DMS79 treated with DMSO at 0.1 percent for 48 hours (cell line): Measurements from ENCODE around the gene MTSS2.

Experiments
- DNase-seq: peaks from one replicate; lab custom pipeline; 2025; lab: John Stamatoyannopoulos, UW

The MTSS2 gene

DNA sequence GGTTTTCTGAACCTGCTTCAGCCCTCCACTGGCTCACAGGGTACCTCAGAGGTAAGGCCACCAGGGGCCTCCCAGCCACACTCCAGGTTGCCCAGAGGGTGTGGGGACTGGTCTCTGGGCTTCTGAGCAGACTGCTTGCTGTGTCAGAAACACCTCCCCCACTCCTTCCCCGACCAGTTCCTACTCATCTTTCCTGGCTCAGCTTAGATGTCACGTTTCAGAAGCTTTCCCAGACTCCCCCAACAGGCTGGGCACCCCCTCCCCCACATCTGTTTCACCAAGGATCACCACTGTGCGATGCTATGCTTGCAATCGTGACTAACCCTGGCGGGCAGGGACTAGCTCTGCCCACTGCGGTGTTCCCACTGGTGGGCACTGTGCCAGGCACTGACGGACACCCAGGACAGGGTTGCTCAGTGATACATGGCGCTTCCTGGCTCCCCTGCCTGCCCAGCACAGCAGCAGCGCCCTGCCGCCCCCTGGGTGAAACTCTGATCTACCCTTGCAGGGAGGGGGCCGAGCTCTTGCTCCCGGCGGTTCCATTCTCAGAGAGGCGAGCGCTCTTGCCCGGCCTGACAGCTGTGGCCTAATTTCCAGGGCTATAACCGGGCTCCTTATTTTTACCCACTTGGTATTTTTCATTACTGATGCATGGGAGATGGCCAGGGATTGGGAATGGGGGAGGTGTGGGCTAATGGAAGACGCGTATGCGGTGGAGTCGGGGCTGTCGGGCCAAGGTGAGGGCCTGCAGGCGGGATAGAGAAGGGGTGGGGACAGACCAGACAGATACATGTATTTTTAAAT, 29.4 kb upstream of the MTSS2 start:
- DNase-seq: peak; percentile 74

DNA sequence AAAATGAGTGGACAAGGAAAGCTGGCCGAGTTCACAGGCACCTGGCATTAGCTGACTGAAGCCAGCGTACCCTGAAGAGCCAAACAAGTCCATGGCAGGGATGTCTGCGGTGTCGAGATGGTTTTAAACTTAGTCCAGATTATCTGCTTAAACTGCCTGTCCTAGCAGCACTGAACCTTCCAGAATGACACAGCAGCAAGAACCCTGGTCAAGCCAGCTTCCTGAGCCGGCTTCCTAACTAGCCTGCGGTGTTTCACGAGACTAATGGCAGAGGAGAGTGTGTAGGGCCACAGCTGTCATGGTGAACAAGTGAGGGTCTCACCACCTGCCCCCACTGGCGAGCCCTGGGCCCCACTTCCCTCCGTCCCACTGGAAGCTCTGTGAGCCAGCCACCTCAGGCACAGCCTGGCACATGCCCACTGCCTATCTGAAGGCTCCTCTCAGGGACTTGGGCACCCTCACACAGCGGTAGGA, 28.8 kb upstream of the MTSS2 start:
- no peak for DNase-seq

DNA sequence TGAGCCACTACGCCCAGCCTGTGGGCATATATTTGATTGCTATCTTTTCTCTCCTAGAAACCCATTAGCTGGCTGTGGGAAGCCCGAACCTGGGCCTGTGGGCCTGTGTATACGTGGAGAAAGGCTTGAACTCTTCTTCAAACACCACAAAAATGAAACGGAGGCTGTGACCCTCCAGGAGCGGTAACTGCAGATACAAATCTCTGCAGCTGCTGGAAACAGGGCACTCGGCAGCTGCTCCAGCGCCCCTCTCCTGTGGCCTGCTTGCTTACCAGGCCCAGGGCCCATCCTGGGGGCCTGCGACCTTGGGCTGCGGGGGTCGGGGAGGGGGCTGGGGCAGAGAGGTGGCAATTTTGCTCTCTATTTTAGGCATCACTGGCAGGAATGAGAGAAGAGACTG, 28.0 kb upstream of the MTSS2 start:
- no peak for DNase-seq

DNA sequence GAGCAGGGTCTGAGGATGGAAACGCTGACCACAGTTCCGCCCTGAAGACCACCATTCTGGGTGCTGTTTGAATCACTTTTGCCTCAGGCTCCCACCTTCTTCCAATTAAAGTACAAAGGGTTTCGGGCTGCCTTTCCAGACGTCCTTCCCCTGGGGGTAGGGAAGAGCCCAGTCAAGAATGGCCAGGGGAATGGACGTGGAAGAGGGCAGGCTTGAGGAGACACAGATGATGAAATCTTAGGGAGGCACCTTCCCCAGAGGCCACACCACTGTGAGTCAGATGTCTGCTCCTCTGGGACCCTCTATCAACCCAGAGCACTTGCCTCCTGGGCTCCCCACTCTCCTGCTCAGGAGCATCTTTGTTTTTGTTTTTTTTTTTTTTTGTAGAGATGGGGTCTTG, 27.5 kb upstream of the MTSS2 start:
- DNase-seq: no peak

DNA sequence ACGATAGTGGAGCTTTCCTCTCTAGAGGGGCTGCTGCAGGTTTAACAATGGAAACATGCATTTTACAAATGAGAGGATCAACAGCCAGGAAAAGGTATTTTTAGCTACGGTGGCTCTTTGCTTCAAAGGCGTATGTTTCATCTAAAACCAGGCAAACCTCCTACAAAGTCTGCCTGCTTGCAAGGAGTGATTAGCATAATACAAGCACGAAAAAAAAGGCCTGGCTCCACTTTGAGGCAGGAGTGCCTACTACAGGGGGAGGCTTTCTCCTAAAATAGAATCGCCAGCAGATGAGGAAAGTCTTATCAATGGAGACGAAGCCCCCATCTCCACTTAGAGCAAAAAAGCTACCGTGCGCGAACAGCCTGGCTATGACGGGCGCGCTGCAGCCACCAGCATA, 27.1 kb upstream of the MTSS2 start:
- no peak for DNase-seq

DNA sequence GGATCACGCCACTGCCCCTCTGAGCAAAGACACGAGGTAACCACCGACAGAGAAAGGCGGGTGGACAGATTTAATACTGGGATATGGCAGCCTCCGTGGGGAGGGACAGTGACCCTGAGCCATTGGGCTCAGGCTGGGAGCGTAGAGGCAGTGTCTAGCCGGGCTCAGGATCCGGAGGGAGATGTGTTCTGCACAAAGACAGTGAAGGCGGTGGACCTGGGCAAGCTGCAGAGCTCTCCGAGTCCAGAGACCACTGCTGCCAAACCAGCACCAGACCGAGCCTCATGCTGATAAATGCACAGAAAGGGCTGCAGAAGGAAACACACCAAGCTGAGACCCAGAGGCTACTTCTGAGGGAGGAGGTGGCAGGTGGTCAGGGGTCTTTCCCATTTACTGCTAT, 26.5 kb upstream of the MTSS2 start:
- DNase-seq: no peak

DNA sequence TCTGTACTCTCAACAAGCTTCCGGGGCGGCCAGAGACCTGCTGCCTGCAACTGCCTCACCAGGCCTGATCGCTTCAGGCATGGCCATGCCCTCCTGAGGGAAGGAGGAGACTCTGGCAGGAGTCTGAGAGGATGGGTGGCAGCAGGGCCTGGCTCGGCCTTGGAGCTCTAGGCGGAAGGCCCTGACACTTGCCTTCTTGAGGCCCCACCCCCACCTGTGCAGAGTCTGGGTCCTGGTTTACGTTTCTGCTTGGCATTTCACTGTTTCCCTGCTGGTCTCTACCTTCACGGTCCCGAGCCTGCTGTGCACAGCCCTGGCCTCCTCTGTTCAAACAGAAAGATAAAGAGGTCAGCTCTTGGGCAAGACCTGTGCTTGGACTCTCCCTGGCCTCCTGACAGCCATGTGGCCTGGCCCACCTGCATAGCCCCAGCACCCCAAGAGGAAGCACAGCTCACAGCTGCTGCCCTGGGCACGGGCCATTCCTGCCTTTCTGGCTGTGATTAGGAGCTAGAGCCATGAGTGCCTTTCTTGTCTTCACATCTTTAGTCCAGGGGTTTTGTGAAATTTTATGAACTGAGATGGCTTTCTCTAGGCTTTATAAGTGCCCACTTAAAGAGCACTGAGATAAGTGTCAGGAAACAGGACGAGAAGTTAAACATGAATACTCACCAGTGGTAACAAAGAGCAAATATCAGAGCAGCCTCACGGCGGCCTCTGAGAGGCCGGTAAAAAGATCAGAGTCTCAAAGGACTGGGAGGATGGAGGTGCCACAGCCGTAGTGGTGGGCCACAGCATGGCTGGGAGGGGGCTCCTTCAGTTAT, 25.6 kb upstream of the MTSS2 start:
- DNase-seq: peak; percentile 55

DNA sequence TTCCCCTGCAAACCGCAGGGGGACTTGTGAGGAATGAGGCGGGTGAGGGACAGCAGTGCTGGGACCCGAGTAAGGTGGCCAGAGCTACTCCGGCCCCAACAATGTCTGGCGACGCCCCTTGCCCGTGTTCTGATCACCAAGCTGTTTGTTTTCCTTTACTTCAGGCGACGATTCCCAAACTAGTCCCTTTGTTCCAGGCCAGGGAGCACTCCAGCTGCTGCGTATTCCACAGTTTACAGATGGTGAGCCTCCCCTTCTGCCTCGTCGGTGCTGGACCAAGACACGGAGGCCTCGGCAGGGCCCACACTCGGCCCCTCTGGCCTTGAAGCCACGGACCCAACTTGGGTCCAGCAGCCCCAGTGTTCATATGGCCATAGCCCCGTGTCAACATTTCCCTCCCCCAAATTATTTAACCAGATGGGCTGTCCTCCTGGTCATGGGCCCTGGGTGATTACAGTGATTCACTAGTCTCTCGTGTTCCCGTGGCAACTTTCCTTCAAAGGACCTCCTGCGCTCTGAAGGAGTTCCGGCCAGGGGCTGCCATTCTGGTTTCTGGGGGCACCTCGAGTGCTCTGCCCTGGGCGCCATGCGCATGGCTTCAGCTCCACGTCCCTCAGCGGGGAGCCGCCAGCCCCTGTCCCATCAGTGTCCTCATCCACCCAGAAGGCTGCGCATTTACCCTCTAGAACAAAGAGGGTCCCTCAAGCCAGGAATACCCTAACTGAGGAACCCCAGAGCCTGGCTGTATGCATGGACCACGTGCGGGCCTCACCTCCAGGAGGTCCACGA, 24.8 kb upstream of the MTSS2 start:
- DNase-seq: no peak

DNA sequence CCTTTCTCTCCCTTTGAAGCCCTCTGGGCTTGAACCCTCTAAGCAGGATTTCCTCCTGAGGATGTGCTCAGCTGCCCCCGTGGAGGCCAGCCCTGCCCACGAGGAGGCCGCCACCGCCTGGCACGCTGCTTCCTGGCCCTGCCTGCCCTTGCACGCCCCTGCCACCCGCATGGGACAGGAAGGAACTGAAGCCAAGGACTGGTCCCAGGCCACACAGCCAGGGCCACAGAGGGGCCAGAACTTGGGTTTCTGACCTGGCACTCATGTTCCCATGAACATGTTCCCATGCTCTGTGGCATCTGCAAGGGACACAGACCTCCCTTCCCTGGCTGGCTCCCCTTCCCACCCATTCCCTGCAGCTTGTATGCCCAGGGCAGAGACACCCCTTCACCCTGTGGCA, 24.1 kb upstream of the MTSS2 start:
- DNase-seq: no peak

DNA sequence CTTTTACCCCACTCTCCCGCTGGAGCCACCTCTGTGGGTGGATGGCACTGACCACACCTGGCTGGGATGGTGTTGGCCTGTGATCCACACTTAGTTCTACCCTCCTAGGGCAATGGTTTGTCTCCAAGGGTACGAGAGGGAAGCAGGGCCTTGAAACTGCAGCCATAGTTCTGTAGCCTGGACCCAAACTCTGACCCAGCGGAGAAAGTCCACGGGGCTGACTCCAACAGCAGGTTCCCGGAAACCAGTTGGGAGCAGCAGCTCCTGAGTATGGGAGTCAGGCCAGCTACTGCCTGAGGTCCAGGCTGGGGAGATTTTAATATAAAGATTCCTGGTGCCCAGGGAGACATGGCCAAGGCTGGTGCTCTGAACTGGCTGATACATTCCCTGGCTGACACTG, 23.6 kb upstream of the MTSS2 start:
- no peak for DNase-seq

DNA sequence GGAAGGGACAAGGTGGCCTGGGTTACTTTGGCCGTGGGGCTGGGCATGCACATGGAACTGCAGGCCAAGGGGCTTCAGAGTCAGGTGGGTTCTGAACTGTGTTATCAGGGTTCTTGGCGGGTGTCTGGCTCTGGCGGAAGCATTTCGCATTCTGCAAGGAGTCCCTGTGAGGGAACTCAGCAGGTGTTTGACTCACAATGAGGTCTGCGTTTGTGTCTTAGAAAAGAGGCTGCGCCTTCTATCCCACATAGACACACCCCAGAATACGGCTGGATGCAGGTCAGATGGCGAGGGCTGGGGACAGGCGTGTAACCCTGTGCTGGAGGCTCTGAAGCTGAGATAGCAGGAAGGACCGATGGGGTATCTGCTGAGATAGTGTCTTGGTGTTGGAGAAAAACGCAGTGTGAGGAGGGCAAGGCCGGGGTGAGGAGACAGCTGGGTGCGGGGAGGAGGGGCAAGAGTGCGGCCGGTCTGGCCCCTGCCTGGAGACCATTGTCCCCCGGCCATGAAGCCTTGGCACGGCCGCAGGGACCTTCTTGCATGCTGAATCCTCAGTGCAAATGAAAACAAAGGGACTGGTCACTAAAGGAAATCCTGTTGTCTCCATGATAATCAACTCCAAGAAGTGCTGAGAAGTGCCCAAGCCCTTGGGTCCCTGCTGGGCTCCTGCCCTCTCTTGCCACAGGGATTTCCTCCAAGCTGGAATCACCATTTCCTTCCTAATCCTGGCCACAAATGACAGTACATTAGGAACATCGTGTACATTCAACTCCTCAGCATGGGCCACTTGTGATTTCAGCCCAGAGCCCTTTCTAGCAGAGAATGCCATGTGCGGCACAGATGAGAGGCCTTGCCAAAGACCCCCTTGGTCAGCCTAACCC, 22.8 kb upstream of the MTSS2 start:
- no peak for DNase-seq

DNA sequence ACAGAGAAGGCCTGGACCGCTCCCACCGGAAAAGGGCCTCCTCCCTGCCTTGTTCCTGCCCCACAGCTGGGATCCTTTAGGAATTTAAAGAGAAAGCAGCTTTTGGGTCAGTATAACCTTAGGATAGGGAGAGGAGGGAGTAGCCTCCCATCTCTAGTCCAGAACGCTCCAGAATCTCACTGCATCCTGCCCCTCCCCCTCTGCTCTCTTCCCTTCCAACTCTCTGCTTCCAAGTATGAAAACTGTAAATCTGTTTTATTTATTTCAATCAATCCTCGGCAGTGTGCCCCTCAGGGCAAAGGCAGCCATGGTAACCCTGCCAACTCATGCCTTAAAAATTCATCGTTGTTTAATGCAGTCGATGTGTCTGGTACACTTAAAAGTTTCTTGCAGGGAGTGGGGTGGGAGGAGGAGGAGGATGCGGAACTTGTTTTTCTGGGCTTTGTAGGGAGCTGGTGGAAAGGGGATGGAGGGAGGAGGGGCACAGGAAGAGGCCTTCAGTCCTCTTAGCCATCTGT, 21.2 kb upstream of the MTSS2 start:
- DNase-seq: no peak

DNA sequence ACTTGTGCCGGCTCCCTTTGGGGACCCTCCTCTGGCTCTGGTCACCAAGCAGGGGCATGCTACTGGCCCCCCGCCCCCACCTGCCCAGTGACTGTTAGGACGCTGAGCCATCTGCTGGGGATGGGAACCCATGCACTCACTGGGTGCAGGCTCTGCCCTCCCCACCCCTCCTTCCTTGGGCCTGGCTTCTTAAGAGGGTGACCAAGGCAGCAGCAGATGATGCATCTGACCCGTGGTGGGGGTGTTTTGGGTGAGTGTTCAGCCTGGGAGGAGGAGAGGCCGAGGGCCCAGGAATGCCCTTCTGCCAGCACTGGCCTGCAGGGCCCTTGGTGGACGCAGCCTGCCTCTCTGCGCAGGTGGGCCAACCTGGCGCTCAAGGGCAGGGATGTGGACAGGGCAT, 19.2 kb upstream of the MTSS2 start:
- DNase-seq: no peak

DNA sequence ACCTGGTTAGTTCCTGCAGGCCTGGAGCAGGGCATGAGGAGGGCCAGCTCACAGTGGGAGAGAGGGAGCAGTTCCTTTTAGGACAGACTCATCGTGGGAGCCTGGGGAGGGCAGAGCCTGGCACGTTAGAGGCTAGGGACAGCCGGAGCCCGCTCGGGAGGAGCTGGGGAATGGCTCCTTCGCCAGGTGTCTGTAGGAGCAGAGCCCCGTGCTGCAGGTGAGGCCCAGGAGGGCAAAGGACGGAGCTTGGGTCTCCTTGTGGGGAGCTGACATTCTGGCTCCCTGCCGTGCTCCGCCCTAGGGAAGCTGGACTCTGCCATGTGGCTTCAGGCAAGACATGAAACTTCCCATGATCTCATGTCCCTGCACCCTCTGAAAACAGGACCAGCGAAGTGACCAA, 18.7 kb upstream of the MTSS2 start:
- DNase-seq: no peak

DNA sequence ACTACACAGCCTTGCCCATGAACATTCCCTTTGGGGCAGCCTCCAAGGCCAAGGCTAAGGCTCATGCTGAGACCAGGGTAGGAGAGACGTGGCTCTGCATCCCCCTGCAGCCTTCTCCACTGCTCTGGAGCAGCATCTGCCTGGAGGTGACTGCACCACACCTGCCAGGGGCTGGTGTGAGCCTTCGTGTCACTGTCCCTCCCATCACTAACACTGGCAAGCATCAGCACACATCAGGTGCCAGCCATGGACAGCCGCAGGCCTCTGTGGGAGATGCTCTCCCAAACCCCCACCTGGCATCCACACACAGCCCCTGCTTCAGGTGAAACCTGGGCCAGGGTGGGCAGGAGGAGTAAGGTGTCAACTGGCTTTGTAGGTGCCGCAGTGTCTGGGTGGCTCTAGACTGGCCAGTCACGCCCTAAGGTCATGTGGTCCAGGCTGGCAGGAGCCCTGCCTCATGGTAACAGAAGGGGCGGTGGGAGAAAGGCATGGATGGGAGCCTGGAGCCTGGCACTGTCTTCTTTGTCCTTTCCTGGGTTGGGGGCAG, 18.1 kb upstream of the MTSS2 start:
- no peak for DNase-seq

DNA sequence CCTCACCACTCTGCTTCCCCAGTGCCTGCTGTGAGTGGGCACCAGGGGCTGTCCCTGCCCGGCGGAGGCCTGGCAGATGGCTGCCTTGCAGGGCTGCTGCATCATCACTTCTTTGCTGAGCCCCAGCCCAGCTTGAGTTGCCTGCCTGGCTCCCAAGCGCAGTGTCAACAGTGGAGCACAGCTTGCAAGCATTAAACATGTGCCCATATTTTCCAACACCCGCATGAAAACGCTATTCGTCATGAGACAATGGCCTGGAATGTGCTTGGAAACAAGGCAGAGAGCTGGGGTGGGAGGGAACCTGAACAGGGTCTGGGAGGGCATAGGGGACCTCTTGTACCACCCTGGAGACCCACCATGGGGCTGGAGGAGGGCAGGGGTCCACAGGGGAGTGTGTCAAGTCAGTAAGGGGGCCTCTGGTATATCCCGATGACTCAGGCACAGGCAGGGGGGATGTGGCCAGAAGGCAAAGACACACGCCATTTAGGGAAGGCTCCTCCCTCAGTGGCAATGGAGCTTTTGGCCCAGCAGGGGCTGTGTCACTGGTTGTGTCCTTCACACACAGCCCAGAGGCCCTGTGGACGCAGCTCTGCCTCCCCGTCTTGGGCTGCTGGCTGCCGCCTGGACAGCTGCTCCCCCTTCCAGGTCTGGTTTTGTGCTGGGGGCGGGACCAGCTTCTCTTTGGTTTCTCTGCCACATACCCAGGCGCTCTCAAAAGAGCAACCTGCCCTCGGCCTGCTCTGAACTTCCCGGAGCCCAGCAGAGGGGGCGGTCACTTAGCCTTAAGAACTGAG, 17.4 kb upstream of the MTSS2 start:
- DNase-seq: no peak

DNA sequence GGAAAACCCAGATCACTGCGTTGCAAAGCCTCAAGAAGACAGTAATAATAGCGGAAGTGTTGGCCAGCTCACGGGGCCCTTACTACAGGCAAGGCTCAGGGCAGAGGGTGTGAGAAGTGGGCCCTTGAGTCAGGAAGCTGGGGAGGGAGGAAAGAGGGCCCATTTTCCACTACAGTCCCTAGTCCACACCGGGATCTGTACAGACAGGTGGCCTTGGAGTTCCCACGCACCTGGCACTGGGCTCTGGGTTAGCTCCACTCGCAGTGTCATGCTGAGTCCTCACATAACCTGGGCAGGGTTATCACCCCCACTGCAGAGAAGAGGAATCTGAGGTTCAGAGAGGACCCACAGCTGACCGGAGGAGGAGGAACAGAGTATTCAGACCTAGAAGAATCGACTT, 16.8 kb upstream of the MTSS2 start:
- DNase-seq: peak; percentile 8

DNA sequence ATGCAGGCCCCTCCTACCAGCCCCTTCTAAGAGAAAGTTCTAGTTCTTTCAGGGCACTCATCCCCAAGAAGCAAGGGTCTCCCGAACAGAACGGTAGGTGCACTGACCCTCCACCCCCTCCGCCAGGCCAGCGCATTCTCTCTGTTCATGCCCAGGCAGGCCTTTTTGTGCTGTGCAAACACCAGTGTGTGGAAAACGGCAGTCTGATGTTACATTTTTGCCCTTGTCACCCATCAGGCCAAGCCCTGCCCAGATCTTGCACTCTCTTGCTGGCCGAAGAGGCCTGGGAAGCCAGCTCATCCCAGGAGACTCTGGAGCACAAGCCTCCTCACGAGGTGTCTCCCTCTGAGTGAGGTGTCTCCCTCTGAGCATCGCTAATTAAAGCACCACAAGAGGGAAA, 16.1 kb upstream of the MTSS2 start:
- DNase-seq: no peak

DNA sequence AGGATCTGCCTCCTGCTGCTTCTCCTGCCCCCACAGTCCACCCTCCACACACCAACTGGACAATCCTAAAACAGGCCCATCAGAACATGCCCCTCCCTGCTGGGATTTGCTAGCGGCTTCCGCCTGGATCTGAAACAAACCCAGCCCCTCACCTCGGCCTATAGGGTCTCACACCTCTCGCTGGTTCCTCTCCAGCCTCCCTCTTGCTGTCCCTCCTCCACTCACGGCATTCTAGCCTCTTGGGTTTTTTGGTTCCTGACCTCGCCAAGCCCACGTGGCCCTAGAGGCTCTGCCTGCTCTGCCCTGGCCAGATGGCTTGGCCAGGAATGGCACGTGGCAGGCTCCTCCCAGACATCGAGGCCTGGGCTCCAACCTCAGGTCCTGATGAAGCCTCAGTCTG, 15.7 kb upstream of the MTSS2 start:
- no peak for DNase-seq

DNA sequence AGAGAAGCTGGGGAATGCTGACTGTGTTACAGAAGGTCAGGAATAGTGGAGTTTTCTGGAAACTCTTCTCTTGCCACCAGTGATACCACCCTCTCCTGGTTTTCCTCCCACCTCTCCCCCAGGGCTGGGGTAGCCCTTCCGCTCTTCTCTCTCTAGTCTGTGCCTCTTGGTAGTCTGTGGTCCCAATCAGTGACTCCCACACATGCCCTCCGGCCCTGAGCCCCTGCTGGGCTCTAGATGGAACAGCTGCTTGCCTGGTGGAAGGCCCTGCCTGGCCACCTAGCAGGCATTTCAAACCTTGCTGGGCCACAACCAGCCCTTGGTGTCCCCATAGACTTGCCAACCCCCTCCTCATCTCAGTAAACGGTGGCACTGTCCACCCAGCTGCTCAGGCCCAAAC, 15.2 kb upstream of the MTSS2 start:
- DNase-seq: no peak
